ENCODE results near the gene IPPK.

GRCh38 chr9:92634712-92635605, 35.0 kb downstream of the IPPK start:
- TF ChIP-seq CTCF (IDR thresholded peaks at IDR 0.05 in 8 of 11, conservative IDR thresholded peaks at IDR 0.05 in 3 of 11) = peak; percentile 55 to 87 (median 77)
- no peak for TF ChIP-seq POLR2A (IDR thresholded peaks at IDR 0.05)
- TF ChIP-seq POLR2AphosphoS5 (IDR thresholded peaks at IDR 0.05) = peak in 2 of 3 donors; percentile 36 to 44
